GM06990 (cell line): ENCODE measurements around the gene CCDC188.

ENCODE experiments used
- DNase-seq: peaks from one replicate; pipeline ENCODE4 v3.0.0-alpha.2; 2011; ENCODE audit not compliant: insufficient read length; ENCODE audit errors: extremely low read depth
- H3K27me3 ChIP-seq: replicated peaks from 2 replicates; pipeline ENCODE4 v1.6.0; 2011; ENCODE audit warnings: low read length; ENCODE audit not compliant: control insufficient read depth, insufficient read depth
- H3K36me3 ChIP-seq: 2 replicates; pipeline ENCODE4 v1.5.1; 2011; ENCODE audit warnings: low read length; ENCODE audit not compliant: control insufficient read depth, insufficient read depth
- H3K4me3 ChIP-seq: replicated peaks from 2 replicates; pipeline ENCODE4 v1.5.1; 2011; ENCODE audit warnings: low read depth, mild to moderate bottlenecking, control low read depth, low read length
- CTCF ChIP-seq: IDR thresholded peaks from 2 replicates; pipeline ENCODE4 v1.5.1; 2011; ENCODE audit warnings: low read length, control low read depth, mild to moderate bottlenecking, inconsistent platforms; ENCODE audit not compliant: insufficient read depth, poor library complexity, severe bottlenecking

Gene CCDC188

GRCh38 chr22:20179455-20180244 lies 28.8 kb upstream of the CCDC188 start:
- no peaks in the 10 kb centered on the region; the same call in 1 of the 2 replicates for H3K27me3 ChIP-seq

GRCh38 chr22:20178915-20179227 lies 28.0 kb upstream of the CCDC188 start:
- DNase-seq: no peak
- no peak overlapping the region for H3K4me3 ChIP-seq
- H3K27me3 ChIP-seq: no peaks in the 10 kb centered on the region; the same call in 1 of the 2 replicates
- H3K36me3 ChIP-seq: no peaks in the 10 kb centered on the region
- TF ChIP-seq CTCF: no peak

More at GRCh38 chr22:20179455-20180244, 28.8 kb upstream of the CCDC188 start:
- Histone ChIP-seq H3K36me3 (no peaks in the 10 kb centered on the region), H3K4me3 (no peak overlapping the region)
- DNase-seq: no peak
- TF ChIP-seq CTCF: no peak

- Histone ChIP-seq H3K36me3 (no peaks in the 10 kb centered on the region), H3K4me3 (no peak overlapping the region), H3K27me3 (no peaks in the 10 kb centered on the region; the same call in 1 of the 2 replicates)
- no peak for DNase-seq
- no peak for TF ChIP-seq CTCF
Measured at GRCh38 chr22:20178075-20178914, 27.4 kb upstream of the CCDC188 start.

- DNase-seq: no peak
- Histone ChIP-seq H3K27me3 (no peaks in the 10 kb centered on the region; the same call in 1 of the 2 replicates), H3K4me3 (no peak overlapping the region), H3K36me3 (no peaks in the 10 kb centered on the region)
- no peak for TF ChIP-seq CTCF
Measured at GRCh38 chr22:20177217-20177911, 26.5 kb upstream of the CCDC188 start.

GRCh38 chr22:20176421-20177085 lies 25.7 kb upstream of the CCDC188 start:
- Histone ChIP-seq H3K4me3 (no peak overlapping the region), H3K27me3 (no peaks in the 10 kb centered on the region; the same call in 1 of the 2 replicates), H3K36me3 (no peaks in the 10 kb centered on the region)
- no peak for DNase-seq
- TF ChIP-seq CTCF: no peak
